NCI-H526 treated with DMSO at 0.1 percent for 48 hours (cell line): ENCODE measurements around the gene KRTAP10-2.
"Not testable (repeated sequence)": the region's sequence is repeated elsewhere in the genome, so short reads cannot be mapped to it uniquely, and the experiment has no call there.

Experiments
- DNase-seq: peaks from one replicate; lab custom pipeline; 2025; lab: John Stamatoyannopoulos, UW

The KRTAP10-2 gene

DNA sequence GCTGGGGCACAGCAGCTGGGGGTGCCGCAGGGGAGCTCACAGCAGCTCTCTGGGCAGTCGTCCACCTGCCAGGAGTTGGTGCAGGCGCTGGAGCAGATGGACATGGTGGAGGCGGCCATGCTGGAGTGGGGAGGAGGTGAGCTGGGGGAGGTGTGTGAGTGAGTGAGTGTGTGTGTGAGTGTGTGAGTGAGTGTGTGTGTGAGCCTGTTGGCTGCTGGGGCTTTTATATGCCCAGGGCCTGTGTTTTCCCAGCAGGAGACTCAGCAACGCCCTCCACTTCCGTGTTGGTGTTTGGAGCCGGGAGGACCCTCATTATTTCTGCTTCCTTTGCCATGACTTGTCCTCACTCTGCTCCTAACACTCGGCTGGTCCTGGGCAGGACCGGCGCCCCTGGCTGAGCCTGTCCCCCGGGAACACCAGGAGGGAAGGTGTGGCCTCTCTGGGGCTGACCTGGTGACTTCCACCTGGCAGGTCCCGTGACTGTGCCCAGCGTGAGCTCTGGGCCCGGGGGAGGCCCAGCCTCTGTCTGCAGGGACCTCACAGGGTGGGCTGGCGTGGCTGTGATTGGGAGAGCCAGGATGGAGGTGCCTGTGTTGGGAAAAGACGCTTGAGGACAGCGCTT, at the start of gene KRTAP10-2:
Gene KRTAP10-2 (minus strand): TSS at position 166 of the 622 bp plus-strand sequence. CDS start 47 bp downstream, at position 119.
- no peak for DNase-seq

GRCh38 chr21:44601091-44601490, 49.8 kb upstream of the KRTAP10-2 start:
- DNase-seq, result not testable (repeated sequence)

GRCh38 chr21:44600118-44600978, 49.0 kb upstream of the KRTAP10-2 start, which contains the start of gene KRTAP10-7:
Gene KRTAP10-7, plus strand, starts transcription at chr21:44600597. Its CDS starts 25 bp downstream, at chr21:44600622.
- not testable (repeated sequence) for DNase-seq

DNA sequence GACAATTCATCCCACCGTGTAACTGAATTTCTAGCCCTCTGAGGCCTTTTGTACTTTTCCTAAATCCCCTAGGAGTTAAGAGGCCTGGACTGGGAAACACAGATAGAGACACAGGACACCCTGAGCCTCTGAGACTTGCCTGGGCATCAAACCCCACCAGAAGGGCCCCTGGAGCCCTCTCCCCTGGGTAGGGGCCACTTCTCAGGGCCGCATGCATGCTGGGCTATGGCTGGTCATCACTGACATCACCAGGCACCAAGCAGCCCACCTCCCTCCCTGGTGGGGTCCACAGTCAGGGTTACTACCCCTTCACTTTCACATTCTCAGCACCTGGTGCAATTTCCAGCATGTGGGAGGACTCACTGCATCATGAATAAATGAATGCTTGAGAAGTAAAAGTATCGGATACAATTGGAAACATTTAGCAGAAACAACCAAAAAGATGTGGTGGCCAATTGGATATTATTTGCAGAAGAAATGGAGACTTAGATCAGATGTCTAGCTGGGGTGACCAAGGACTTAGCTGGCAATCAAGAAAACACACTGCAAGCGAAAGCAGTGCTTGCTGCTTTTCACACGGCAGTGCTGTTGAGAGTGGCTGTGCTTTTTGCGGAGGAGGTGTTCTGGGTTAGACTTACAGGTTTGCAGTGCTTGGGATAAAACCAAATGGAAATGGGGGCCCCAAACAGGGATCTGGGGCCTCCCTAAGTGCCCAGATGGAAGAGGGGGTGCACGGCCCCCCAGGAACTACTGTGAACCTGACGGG, 48.1 kb upstream of the KRTAP10-2 start:
- DNase-seq, result no peak

- DNase-seq, result no peak
These were observed 46.8 kb upstream of the KRTAP10-2 start for GRCh38 chr21:44598061-44598460.

- no peak for DNase-seq
These were observed 44.9 kb upstream of the KRTAP10-2 start for GRCh38 chr21:44596068-44596725.

- DNase-seq, result no peak
These were observed 44.2 kb upstream of the KRTAP10-2 start for GRCh38 chr21:44595524-44595923.

DNA sequence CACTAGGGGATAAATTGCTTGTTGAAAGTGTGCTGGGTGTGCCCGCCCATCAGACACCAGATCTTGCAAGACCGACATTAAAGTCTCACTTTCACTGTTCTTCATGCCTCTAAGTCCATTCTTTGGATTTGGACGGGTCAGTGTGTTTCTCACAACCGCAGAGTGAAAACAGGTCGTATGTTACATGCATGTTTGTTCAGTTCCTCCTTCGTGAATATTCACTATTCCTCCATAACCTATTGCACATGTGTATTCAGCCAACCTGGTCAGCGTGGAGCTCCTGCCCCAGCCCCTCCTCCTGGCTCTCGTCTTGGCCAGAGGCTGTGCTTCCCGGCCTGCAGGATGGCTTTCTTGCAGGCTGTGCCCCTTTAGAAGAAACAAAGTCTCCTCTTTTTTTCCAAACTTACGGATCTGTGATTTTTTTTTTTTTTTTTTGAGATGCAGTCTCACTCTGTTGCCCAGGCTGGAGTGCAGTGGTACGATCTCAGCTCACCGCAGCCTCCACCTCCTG, 43.2 kb upstream of the KRTAP10-2 start:
- no peak for DNase-seq

- no peak for DNase-seq
These were observed 42.5 kb upstream of the KRTAP10-2 start for GRCh38 chr21:44593598-44594405.

- DNase-seq, result no peak
These were observed 41.4 kb upstream of the KRTAP10-2 start, which contains the start of gene KRTAP10-6 for GRCh38 chr21:44592446-44593311. Gene KRTAP10-6, minus strand, starts transcription at chr21:44592505. Its CDS starts 21 bp downstream, at chr21:44592484.

- DNase-seq, result not testable (repeated sequence)
These were observed 40.5 kb upstream of the KRTAP10-2 start for GRCh38 chr21:44591801-44592130.

DNA sequence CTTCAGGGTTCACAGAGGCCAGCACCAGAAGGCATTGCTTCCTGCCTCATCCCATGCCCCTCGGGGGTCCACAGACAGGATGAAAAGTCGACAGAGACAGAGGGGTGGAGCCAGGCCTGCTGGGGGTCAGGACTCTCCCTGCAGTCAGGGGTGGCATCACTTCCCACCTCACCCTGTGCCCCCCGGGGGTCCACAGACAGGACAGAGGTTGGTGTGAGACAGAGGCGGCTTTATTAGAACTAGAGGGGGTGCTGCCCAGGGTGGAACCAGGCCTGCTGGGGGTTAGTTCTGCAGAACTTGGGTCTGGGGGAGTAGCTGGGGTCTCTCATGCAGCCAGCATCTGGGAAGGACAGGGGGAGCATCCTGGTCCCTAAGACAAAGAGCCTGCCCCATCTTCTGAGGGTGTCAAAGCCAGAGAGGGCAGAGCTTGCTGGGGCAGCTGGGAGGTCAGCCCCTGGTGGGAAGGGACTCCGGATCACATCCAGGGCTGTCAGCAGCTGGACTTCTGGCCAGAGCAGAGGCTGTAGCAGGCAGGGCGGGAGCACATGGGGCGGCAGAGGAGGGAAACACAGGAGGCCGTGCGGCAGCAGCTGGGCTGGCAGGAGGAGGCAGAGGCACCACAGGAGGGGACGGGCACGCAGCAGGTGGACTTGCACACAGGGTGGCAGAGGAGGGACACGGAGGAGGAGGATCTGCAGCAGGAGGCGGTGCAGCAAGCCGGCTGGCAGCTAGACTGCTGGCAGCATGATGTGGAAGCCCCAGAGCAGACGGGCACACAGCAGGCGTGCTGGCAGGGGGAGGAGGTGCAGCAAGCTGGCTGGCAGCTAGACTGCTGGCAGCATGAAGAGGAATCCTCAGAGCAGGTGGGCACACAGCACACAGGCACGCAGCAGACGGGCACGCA, 39.8 kb upstream of the KRTAP10-2 start:
- not testable (repeated sequence) for DNase-seq

GRCh38 chr21:44590311-44590721, 39.0 kb upstream of the KRTAP10-2 start:
- DNase-seq, result no peak

- no peak for DNase-seq
These were observed 38.4 kb upstream of the KRTAP10-2 start for GRCh38 chr21:44589586-44590305.

- no peak for DNase-seq
These were observed 37.8 kb upstream of the KRTAP10-2 start for GRCh38 chr21:44589094-44589493.

DNA sequence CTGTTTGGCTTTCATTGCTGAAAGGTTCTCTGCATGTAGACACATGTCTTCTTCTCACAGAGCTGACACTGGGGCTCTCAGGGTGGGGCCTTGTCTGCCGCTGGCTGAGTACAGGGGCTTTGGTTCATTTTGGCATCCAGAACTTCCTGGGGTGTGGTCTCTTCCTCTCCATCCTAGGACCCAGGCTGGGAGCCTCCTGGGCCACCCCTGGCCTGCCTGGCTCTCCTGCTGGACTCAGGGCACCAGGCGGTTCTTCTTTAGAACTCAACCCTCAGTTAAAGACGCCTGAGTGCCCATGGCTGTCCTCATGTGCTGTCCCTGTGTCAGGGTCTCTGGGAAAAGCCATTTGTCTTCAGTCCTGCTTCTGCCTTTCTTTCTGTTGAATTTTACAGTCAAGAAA, 34.6 kb upstream of the KRTAP10-2 start:
- DNase-seq, result no peak

DNA sequence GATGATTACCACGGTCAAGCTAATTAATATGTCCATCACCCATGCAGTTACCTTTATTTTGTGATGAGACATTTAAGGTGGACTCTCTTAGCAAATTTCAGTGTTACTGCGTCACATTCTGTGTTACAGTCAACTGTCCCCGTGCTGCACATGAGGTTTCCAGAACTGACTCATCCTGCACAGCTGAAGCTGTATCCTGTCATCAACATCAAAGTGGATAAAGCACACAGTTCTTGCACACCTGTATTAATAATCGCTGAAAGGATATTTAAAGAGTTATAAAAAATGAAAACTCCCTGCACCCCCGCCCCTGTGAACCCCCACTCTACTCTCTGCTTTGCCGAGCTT, 32.5 kb upstream of the KRTAP10-2 start:
- DNase-seq, result no peak
